Liver (tissue), 9 donors: ENCODE data around the gene TAS2R14. TPM values are rescaled to one million over a fixed set of nuclear protein-coding genes. Genes with fewer than 3 reads are reported as not detected.
A peak's percentile ranks its signal among the peaks of the same experiment; 100 is the strongest.

Experiments
- DNase-seq: peaks from one replicate; pipeline ENCODE4 v3.0.0-alpha.2; 2017; ENCODE audit warnings: low spot score
- H3K27ac ChIP-seq, 2 donors: one replicate each; pipeline ENCODE4 v1.7.0; 2013; ENCODE audit warnings: inconsistent platforms in 2 of 2, low read length in 2 of 2, control low read depth in 1 of 2, low read depth in 1 of 2, mild to moderate bottlenecking in 1 of 2
- H3K27me3 ChIP-seq, 4 donors: one replicate each; pipeline versions ENCODE4 v1.6.1 to v1.7.0; 2013; ENCODE audit warnings: low read length in 3 of 4, inconsistent platforms in 1 of 4, mild to moderate bottlenecking in 1 of 4, moderate library complexity in 1 of 4; ENCODE audit not compliant: control insufficient read depth in 4 of 4, insufficient read depth in 4 of 4
- H3K36me3 ChIP-seq, 4 donors: one replicate each; pipeline versions ENCODE4 v1.6.1 to v1.7.0; 2013; ENCODE audit warnings: low read length in 3 of 4, mild to moderate bottlenecking in 3 of 4, low read depth in 1 of 4, moderate library complexity in 1 of 4; ENCODE audit not compliant: control insufficient read depth in 4 of 4, insufficient read depth in 3 of 4
- H3K4me1 ChIP-seq, 4 donors: one replicate each; pipeline versions ENCODE4 v1.6.1 to v1.7.0; 2013; ENCODE audit warnings: low read length in 3 of 4, mild to moderate bottlenecking in 3 of 4, moderate library complexity in 1 of 4; ENCODE audit not compliant: control insufficient read depth in 4 of 4, insufficient read depth in 4 of 4
- H3K4me3 ChIP-seq, 3 donors: one replicate each; pipeline versions ENCODE4 v1.6.1 to v1.7.0; 2013; ENCODE audit warnings: low read length in 3 of 3, control low read depth in 1 of 3, low read depth in 1 of 3, mild to moderate bottlenecking in 1 of 3
- H3K9ac ChIP-seq, 2 donors: one replicate each; pipeline ENCODE4 v1.7.0; 2013; ENCODE audit warnings: low read length in 2 of 2, mild to moderate bottlenecking in 2 of 2, moderate library complexity in 2 of 2, control low read depth in 1 of 2, low read depth in 1 of 2
- H3K9me3 ChIP-seq, 4 donors: one replicate each; pipeline versions ENCODE4 v1.6.1 to v1.7.0; 2013; ENCODE audit warnings: low read length in 3 of 4; ENCODE audit not compliant: control insufficient read depth in 4 of 4
- EGR1 ChIP-seq, 2 donors: IDR thresholded peaks; 2 replicates each; pipeline ENCODE4 v1.6.1; 2016 to 2018; ENCODE audit warnings: antibody characterized with exemption in 2 of 2, low read depth in 2 of 2
- FOXA1 ChIP-seq: IDR thresholded peaks from 2 replicates; pipeline ENCODE4 v1.6.1; 2016; ENCODE audit warnings: antibody characterized with exemption
- FOXA2 ChIP-seq: IDR thresholded peaks from 2 replicates; pipeline ENCODE4 v1.6.1; 2016; ENCODE audit warnings: antibody characterized with exemption
- GABPA ChIP-seq, 2 donors: IDR thresholded peaks in 1 of 2; conservative IDR thresholded peaks in 1 of 2; 2 replicates each; pipeline ENCODE4 v1.6.1; 2016; ENCODE audit warnings: antibody characterized with exemption in 2 of 2, mild to moderate bottlenecking in 1 of 2, moderate library complexity in 1 of 2
- HNF4A ChIP-seq, 2 donors: conservative IDR thresholded peaks; 2 replicates each; pipeline ENCODE4 v1.6.1; 2016; ENCODE audit warnings: antibody characterized with exemption in 2 of 2, mild to moderate bottlenecking in 2 of 2
- HNF4G ChIP-seq: IDR thresholded peaks from 2 replicates; pipeline ENCODE4 v1.6.1; 2016; ENCODE audit warnings: antibody characterized with exemption
- JUND ChIP-seq, 2 donors: IDR thresholded peaks; 2 replicates each; pipeline ENCODE4 v1.6.1; 2016; ENCODE audit warnings: antibody characterized with exemption in 2 of 2
- NR2F2 ChIP-seq: IDR thresholded peaks from 2 replicates; pipeline ENCODE4 v1.6.1; 2016; ENCODE audit warnings: antibody characterized with exemption
- RAD21 ChIP-seq, 2 donors: IDR thresholded peaks; 2 replicates each; pipeline ENCODE4 v1.6.1; 2016; ENCODE audit warnings: antibody characterized with exemption in 2 of 2, mild to moderate bottlenecking in 2 of 2
- RXRA ChIP-seq, 2 donors: IDR thresholded peaks; 2 replicates each; pipeline ENCODE4 v1.6.1; 2017 to 2018; ENCODE audit warnings: antibody characterized with exemption in 2 of 2, mild to moderate bottlenecking in 1 of 2
- SP1 ChIP-seq: IDR thresholded peaks from 2 replicates; pipeline ENCODE4 v1.6.1; 2018; ENCODE audit warnings: antibody characterized with exemption, mild to moderate bottlenecking
- TAF1 ChIP-seq: conservative IDR thresholded peaks from 2 replicates; pipeline ENCODE4 v1.6.1; 2016; ENCODE audit warnings: antibody characterized with exemption, mild to moderate bottlenecking
- YY1 ChIP-seq: IDR thresholded peaks from 2 replicates; pipeline ENCODE4 v1.6.1; 2016; ENCODE audit warnings: antibody characterized with exemption, mild to moderate bottlenecking
- WGBS: extraction: QIAGEN DNeasy Blood & Tissue Kit; methylation state at CpG from one replicate; pipeline ENCODE4 v1.1.7; 2013; 5-methylcytosine and 5-hydroxymethylcytosine counted together
- polyA plus RNA-seq, 2 donors: library from polyadenylated mRNA; stranded (reverse) in 1 of 2; unstranded in 1 of 2; fragments of 200-250 nt in 1 of 2; fragments of >200 nt in 1 of 2; fragmentation: Nextera tagmentation in 1 of 2; extraction: Ambion mirVana in 1 of 2; gene quantifications; one replicate each; pipeline versions ENCODE4 v1.2.1 to v1.2.3, GENCODE V29; 2013 to 2015
- total RNA-seq, 2 donors: library from RNA; depleted of rRNA; stranded (reverse); fragments of >200 nt; gene quantifications; one replicate each; pipeline ENCODE4 v1.2.3, GENCODE V29; 2014
- TF ChIP-seq, protein P1 (sequence below): IDR thresholded peaks from 2 replicates; pipeline ENCODE4 v1.6.1; 2016; ENCODE audit warnings: antibody characterized with exemption
- TF ChIP-seq, protein P2 (sequence below): IDR thresholded peaks from 2 replicates; pipeline ENCODE4 v1.6.1; 2016; ENCODE audit warnings: antibody characterized with exemption, mild to moderate bottlenecking
- TF ChIP-seq, protein P3 (sequence below): IDR thresholded peaks from 2 replicates; pipeline ENCODE4 v1.6.1; 2016; ENCODE audit warnings: antibody characterized with exemption
- TF ChIP-seq, protein P4 (sequence below): fragments of 150-350 bp; IDR thresholded peaks from 2 replicates; pipeline ENCODE4 v1.5.1; 2017; ENCODE audit warnings: improper control_type of control experiment, low read depth, low read length; ENCODE audit not compliant: missing input control
- TF ChIP-seq, protein P5 (sequence below): IDR thresholded peaks from 2 replicates; pipeline ENCODE4 v1.6.1; 2016; ENCODE audit warnings: antibody characterized with exemption
- donor health status: healthy.
- donor health status: healthy.
- donor health status: healthy.
- donor health status: healthy.
- donor health status: healthy.

TAS2R14 gene
- total and polyA plus RNA-seq, 4 donors: 0.16 to 6.9 (median 1.5) TPM

DNA sequence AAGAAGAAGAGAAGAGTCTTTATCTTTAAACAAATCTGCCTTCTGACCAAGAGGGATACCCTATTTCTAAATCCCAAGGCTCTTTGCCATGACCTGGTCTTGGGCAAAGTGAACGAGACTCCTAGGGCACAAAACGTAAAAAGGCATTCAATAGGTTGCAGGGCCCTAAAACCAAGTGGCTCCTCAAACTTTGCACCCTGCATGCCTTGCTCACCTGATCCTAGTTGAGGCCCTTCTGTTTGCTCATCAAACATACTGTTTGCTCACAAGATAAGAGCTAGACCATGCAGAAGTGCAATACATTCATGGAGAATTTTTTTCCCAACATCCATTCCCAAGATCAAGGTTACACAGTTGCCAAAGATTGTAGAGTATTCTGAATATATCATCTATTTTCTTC lies 47.1 kb downstream of the TAS2R14 start:
- no peaks in the 10 kb centered on the region for H3K36me3 ChIP-seq
- no peak overlapping the region for H3K4me3 ChIP-seq
- H3K4me1 ChIP-seq: peaks cover 2 to 20% (median 12%) of the 10 kb centered on the region in 4 donors
- WGBS: 34% methylated on average over 2 of the region's 2 CpGs
- H3K27ac ChIP-seq: no peak overlapping the region
- H3K9ac ChIP-seq: no peak overlapping the region
- no peak for DNase-seq
- H3K27me3 ChIP-seq: no peaks in the 10 kb centered on the region
- TF ChIP-seq GABPA (IDR thresholded peaks at IDR 0.05 in 1 of 2, conservative IDR thresholded peaks at IDR 0.05 in 1 of 2) (peak in 1 of 2 donors; percentile 48), FOXA2 (peak; percentile 74), FOXA1 (peak; percentile 62), NR2F2 (peak; percentile 28), TAF1 (no peak), JUND (IDR thresholded peaks at IDR 0.05) (peak; percentile 77 to 92), HNF4A (conservative IDR thresholded peaks at IDR 0.05) (peak; percentile 96 to 97), RXRA (IDR thresholded peaks at IDR 0.05) (peak; percentile 73 to 86), EGR1 (IDR thresholded peaks at IDR 0.05; ENCODE audit: low read depth in 2 of 2) (no peak), HNF4G (peak; percentile 91), RAD21 (IDR thresholded peaks at IDR 0.05) (peak; percentile 51), SP1 (peak; percentile 79), YY1 (peak; percentile 78)
- TF ChIP-seq, protein P1, sequence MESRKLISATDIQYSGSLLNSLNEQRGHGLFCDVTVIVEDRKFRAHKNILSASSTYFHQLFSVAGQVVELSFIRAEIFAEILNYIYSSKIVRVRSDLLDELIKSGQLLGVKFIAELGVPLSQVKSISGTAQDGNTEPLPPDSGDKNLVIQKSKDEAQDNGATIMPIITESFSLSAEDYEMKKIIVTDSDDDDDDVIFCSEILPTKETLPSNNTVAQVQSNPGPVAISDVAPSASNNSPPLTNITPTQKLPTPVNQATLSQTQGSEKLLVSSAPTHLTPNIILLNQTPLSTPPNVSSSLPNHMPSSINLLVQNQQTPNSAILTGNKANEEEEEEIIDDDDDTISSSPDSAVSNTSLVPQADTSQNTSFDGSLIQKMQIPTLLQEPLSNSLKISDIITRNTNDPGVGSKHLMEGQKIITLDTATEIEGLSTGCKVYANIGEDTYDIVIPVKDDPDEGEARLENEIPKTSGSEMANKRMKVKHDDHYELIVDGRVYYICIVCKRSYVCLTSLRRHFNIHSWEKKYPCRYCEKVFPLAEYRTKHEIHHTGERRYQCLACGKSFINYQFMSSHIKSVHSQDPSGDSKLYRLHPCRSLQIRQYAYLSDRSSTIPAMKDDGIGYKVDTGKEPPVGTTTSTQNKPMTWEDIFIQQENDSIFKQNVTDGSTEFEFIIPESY: peak; percentile 69
- TF ChIP-seq, protein P2, sequence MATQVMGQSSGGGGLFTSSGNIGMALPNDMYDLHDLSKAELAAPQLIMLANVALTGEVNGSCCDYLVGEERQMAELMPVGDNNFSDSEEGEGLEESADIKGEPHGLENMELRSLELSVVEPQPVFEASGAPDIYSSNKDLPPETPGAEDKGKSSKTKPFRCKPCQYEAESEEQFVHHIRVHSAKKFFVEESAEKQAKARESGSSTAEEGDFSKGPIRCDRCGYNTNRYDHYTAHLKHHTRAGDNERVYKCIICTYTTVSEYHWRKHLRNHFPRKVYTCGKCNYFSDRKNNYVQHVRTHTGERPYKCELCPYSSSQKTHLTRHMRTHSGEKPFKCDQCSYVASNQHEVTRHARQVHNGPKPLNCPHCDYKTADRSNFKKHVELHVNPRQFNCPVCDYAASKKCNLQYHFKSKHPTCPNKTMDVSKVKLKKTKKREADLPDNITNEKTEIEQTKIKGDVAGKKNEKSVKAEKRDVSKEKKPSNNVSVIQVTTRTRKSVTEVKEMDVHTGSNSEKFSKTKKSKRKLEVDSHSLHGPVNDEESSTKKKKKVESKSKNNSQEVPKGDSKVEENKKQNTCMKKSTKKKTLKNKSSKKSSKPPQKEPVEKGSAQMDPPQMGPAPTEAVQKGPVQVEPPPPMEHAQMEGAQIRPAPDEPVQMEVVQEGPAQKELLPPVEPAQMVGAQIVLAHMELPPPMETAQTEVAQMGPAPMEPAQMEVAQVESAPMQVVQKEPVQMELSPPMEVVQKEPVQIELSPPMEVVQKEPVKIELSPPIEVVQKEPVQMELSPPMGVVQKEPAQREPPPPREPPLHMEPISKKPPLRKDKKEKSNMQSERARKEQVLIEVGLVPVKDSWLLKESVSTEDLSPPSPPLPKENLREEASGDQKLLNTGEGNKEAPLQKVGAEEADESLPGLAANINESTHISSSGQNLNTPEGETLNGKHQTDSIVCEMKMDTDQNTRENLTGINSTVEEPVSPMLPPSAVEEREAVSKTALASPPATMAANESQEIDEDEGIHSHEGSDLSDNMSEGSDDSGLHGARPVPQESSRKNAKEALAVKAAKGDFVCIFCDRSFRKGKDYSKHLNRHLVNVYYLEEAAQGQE: peak; percentile 27
- TF ChIP-seq, protein P3, sequence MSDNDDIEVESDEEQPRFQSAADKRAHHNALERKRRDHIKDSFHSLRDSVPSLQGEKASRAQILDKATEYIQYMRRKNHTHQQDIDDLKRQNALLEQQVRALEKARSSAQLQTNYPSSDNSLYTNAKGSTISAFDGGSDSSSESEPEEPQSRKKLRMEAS: peak; percentile 53
- TF ChIP-seq, protein P4, sequence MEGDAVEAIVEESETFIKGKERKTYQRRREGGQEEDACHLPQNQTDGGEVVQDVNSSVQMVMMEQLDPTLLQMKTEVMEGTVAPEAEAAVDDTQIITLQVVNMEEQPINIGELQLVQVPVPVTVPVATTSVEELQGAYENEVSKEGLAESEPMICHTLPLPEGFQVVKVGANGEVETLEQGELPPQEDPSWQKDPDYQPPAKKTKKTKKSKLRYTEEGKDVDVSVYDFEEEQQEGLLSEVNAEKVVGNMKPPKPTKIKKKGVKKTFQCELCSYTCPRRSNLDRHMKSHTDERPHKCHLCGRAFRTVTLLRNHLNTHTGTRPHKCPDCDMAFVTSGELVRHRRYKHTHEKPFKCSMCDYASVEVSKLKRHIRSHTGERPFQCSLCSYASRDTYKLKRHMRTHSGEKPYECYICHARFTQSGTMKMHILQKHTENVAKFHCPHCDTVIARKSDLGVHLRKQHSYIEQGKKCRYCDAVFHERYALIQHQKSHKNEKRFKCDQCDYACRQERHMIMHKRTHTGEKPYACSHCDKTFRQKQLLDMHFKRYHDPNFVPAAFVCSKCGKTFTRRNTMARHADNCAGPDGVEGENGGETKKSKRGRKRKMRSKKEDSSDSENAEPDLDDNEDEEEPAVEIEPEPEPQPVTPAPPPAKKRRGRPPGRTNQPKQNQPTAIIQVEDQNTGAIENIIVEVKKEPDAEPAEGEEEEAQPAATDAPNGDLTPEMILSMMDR: no peak
- TF ChIP-seq, protein P5, sequence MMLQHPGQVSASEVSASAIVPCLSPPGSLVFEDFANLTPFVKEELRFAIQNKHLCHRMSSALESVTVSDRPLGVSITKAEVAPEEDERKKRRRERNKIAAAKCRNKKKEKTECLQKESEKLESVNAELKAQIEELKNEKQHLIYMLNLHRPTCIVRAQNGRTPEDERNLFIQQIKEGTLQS: peak; percentile 83
- H3K9me3 ChIP-seq: no peaks in the 10 kb centered on the region
